Bronchial epithelial cell (primary cell): ENCODE results near the gene DDC. TPM values are rescaled to one million over a fixed set of nuclear protein-coding genes. Genes with fewer than 3 reads are reported as not detected.

Experiments used
- DNase-seq: peaks from one replicate; pipeline ENCODE4 v3.0.0-alpha.2; 2010; ENCODE audit warnings: low read depth
- FAIRE-seq: peaks from 2 replicates; lab custom pipeline; 2011; peaks lifted over from hg19 to GRCh38; lab: Jason Lieb, UNC
- H3K27me3 ChIP-seq: 2 replicates; pipeline ENCODE4 v1.5.1; 2011; ENCODE audit warnings: low read length; ENCODE audit not compliant: control insufficient read depth, insufficient read depth
- H3K36me3 ChIP-seq: 2 replicates; pipeline ENCODE4 v1.5.1; 2011; ENCODE audit warnings: low read length; ENCODE audit not compliant: control insufficient read depth, insufficient read depth
- H3K4me3 ChIP-seq: 2 replicates; pipeline ENCODE4 v1.5.1; 2011; ENCODE audit warnings: mild to moderate bottlenecking, low read depth, low read length, control low read depth
- CTCF ChIP-seq: IDR thresholded peaks from 2 replicates; pipeline ENCODE4 v1.5.1; 2011; ENCODE audit warnings: mild to moderate bottlenecking, moderate library complexity, low read length, control low read depth, inconsistent platforms; ENCODE audit not compliant: insufficient read depth, severe bottlenecking
- total RNA-seq: library from RNA; depleted of rRNA; stranded (reverse); fragments of >200 nt; gene quantifications from 2 replicates; pipeline ENCODE4 v1.2.1, GENCODE V29; 2014

DDC gene
- total RNA-seq, 1 donor from 2014 or later: not detected

GRCh38 chr7:50596484-50596883 lies 31.3 kb upstream of the DDC start:
- H3K36me3 ChIP-seq: peaks cover 9% of the 10 kb centered on the region
- H3K4me3 ChIP-seq: no peak overlapping the region
- no peaks in the 10 kb centered on the region for H3K27me3 ChIP-seq
- FAIRE-seq (no peak), DNase-seq (no peak)
- no peak for TF ChIP-seq CTCF

GRCh38 chr7:50595491-50596102 lies 30.4 kb upstream of the DDC start:
- DNase-seq: peak; percentile 13
- H3K4me3 ChIP-seq: no peak overlapping the region
- FAIRE-seq: no peak
- no peaks in the 10 kb centered on the region for H3K27me3 ChIP-seq
- TF ChIP-seq CTCF: peak; percentile 40
- H3K36me3 ChIP-seq: peaks cover 8% of the 10 kb centered on the region

- no peak for FAIRE-seq
- no peak for TF ChIP-seq CTCF
- no peak overlapping the region for H3K4me3 ChIP-seq
- H3K27me3 ChIP-seq: no peaks in the 10 kb centered on the region
- DNase-seq: no peak
- peaks cover 8% of the 10 kb centered on the region for H3K36me3 ChIP-seq
Measured at GRCh38 chr7:50594734-50595485, 29.7 kb upstream of the DDC start.

GRCh38 chr7:50594136-50594535 lies 28.9 kb upstream of the DDC start:
- Histone ChIP-seq H3K27me3 (no peaks in the 10 kb centered on the region), H3K4me3 (no peak overlapping the region), H3K36me3 (peaks cover 5% of the 10 kb centered on the region)
- no peak for FAIRE-seq
- no peak for TF ChIP-seq CTCF
- DNase-seq: no peak

GRCh38 chr7:50592940-50593339 lies 27.7 kb upstream of the DDC start:
- H3K27me3 ChIP-seq: no peaks in the 10 kb centered on the region
- no peak for DNase-seq
- no peak for TF ChIP-seq CTCF
- H3K4me3 ChIP-seq: no peak overlapping the region
- no peak for FAIRE-seq
- H3K36me3 ChIP-seq: peaks cover 3% of the 10 kb centered on the region
